GM18508 (cell line): ENCODE data around the gene MBOAT1.
"Not testable (repeated sequence)": the region's sequence is repeated elsewhere in the genome, so short reads cannot be mapped to it uniquely, and the experiment has no call there.

Source experiments
- ATAC-seq: cut with Tn5 transposase; IDR thresholded peaks from one replicate; pipeline ENCODE4 v1.9.1; 2021; ENCODE audit warnings: moderate number of reproducible peaks; ENCODE audit not compliant: insufficient read depth, unreplicated experiment

MBOAT1 gene

DNA sequence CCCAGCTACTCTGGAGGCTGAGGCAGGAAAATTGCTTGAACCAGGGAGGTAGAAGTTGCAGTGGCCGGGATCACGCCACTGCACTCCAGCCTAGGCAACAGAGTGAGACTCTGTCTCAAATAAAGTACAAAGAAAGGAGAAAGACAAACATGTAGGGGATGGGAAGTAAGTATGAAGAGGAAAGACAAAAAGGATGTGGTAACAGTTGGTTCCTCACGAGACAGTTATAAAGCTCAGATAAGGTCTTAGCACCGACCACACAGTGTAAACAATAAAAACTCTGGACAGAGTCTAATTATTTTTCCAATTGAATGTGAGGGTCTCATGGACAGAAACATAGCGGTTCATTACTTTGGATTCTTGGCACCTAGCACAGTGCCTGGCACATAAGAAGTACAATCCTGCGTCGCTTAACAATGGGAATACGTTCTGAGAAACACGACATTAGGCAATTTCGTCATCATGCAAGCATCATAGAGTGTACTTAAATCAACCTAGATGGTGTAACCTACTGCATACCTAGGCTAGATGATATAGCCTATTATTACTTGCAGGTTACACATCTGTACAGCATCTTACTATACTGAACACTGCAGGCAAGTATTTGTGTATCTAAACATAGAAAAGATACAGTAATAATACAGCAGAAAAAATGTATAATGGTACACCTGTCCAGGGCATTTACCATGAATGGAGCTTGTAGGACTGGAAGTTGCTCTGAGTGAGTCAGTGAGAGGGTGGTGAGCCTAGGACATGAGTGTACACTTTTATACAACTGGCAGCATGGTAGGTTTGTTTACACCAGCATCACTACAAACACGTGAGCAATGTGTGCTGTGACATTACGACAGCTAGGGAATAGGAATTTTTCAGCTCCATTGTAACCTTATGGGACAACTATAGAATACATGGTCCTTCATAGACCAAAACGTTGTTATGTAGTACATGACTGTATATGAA, 38.2 kb downstream of the MBOAT1 start:
- peak; percentile 71 for ATAC-seq

DNA sequence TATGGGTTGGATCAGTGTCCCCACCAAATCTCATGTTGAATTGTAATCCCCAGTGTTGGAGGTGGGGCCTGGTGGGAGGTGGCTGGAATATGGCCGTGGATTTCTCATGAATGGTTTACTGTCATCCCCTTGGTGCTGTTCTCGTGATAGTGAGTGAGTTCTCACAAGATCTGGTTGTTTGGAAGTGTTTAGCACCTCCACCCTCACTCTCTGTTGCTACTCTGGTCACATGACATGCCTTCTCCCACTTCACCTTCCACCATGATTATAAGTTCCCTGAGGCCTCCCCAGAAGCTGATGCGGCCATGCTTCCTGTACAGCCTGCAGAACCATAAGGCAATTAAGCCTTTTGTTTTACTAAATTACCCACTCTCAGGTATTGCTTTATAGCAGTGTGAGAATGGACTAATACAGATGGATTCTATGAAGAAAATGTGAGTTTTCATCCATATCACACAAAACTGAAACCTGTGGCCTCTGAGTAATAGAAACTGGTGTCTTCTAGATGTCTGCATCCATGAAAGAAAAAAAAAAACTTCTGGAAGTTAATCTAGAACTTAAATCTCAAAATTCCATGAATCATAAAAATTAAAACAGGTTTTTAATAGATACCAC, 39.3 kb downstream of the MBOAT1 start:
- ATAC-seq: no peak

DNA sequence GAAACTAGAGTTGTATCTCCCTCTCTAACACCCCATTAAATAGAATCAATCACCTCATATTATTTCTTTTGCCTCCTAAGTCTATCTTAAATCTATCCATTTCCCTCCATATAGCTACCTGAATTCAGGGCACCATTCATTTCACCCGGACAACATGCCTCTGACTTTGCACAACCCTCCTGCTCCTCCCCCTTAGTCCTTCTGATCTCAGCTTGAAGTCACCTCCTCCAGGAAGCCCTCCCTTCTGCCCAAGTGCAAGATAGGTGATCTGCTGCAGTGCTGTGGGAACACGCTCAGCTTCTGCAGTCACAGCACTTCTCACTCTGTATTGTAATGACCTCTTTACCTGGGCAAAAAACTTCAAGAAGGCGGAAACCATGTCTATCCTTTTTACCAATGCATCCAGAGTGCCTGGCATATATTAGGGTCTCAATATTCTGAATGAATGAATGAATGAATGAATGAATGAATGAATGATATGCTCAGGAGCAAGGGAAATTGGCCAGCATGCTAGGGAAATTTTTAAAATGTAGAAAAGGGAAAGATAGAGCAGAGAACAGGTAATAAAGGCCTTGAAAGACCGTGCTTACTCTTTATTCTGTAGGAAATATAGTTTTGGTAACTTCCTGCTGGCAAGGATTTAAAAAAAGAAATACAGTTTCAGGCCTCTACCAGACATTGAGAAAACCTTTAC, 41.7 kb downstream of the MBOAT1 start:
- no peak for ATAC-seq

DNA sequence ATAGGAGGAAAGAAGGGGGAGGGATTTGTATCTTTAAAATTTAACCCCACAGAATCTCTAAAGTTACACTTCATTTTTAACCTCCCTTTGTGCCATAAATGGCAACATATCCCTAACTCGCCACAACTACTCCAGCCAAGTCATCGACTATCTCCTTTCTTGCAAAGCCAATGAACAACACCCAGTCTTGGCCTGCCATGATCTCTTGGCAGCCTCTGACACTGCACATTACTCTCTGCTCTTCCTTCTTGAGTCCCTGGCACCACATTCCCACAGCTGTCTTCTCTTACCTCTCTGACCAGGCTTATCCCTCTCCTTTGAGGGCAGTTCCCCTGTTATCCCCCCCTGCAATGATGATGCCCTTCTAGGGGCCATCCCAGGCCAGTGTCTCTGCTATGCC, 42.5 kb downstream of the MBOAT1 start:
- no peak for ATAC-seq

DNA sequence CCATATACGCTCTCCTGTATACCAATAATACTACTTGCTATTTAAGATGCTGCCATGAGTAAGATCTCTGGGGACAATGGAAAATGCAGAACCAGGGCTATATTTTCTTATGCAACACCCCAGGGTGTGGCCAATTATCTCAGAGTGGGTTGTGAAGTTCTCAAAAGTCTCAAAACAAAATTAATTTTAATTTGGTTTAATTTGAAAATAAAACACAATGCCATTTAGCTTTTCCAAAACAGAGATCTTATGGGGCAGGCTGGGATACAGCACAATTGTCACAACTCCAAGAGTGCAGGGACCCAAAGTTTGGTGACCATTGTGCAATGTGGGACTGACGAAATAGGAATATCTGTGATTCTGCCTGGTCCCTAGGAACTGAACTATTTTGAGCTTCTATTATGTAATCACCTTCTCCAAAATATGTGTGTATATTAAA, 43.1 kb downstream of the MBOAT1 start:
- ATAC-seq: no peak

DNA sequence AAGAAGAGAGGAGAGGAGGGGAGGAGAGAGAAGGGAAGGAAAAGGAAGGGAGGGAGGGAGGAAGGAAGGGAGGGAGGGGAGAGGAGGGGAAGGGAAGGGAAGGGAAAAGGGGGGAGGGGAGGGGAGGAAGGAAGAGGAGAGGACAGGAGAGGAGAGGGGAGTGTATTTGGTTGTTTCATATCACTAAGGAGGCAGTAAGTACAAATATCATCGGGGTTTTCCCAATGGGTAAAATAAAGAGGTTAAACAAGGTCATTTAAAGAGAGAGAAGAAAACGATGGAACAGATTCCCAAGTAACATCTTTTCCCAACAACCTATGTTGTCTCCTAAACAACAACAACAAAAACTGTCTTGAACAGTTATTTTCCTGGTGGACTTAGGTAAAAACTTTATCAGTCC, 43.6 kb downstream of the MBOAT1 start:
- ATAC-seq: no peak

DNA sequence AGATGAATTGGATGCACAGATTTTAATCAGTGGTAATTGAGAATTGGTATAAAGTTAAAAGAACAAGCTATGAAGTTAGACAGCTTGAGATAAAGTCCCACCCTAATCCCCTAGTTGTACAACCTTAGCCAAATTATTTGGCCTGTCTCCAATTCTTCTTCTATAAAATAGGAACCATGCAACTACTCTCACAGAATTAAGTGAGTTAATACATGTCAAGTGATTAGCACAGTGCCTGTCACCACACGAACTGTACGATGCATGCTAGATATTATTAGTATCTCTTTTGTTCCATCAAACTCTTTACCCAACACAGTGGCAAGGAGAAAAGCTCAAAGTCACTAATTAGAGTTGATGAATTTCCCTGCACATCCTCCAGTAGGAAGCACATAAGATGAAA, 44.7 kb downstream of the MBOAT1 start:
- ATAC-seq: no peak

DNA sequence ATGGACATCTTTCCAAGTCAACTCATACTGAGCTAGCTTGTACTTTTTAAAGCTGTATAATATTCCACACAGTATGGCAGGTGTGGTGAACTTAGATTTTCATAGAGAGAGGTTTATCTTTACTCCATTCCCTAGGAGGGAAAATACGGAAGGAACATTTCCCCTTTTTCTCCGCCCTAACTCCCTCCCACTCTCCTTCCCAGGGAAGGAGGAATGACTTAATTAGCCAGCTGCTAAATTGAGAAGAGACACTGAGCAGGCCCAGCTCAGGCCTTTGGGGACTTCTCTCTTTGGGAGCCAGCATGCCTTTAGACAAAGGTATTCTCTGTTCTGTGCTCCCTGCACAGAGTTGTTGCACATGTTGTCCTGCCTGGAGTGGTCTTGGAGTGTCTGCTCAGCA, 46.1 kb downstream of the MBOAT1 start:
- no peak for ATAC-seq

DNA sequence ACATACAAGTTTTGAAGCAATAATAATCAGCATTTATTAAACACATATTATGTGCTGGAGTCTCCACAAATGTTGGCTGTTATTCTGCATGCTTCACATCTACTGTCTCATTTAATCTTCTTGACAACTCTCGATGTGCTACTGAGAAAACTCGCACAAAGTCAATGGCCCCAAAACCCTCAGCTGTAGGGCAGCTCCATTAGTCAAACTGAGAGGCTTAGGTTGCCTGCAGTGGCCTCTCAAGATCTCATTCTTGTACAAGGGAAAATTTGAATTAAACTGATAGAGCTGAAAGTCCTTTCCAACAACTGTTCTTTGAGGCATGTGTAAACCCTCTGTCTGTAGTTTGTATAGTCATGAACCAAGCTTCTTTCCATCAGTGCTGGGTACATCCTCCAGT, 49.8 kb downstream of the MBOAT1 start:
- ATAC-seq: no peak

DNA sequence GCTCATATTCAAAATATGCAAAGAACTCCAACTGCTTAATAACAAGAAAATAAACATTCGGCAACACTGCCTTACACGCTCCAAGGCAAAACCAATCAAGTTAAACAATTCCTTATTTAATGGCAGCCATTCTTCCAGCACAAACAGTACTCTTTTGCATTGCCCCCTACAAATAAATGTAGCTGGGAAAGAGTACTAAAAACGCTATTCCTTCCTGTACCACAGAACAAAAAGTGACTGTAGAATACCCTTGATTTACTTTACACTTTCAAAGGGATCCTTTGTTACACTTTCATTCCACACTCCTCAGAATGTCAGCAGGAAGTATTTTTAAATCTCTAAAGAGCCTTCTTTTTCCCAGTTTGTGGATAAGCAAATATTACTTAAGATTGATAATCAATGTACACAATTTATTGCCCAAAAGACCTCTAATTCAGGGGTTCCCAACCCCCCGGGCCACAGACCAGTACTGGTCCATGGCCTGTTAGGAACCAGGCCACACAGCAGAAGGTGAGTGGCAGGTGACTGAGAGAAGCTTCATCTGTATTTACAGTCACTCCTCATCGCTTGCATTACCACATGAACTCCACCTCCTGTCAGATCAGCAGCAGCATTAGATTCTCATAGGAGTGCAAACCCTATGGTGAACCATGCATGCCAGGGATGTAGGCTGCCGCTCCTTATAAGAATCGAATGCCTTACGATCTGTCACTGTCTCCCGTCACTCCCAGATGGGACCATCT, 51.6 kb downstream of the MBOAT1 start:
- no peak for ATAC-seq

DNA sequence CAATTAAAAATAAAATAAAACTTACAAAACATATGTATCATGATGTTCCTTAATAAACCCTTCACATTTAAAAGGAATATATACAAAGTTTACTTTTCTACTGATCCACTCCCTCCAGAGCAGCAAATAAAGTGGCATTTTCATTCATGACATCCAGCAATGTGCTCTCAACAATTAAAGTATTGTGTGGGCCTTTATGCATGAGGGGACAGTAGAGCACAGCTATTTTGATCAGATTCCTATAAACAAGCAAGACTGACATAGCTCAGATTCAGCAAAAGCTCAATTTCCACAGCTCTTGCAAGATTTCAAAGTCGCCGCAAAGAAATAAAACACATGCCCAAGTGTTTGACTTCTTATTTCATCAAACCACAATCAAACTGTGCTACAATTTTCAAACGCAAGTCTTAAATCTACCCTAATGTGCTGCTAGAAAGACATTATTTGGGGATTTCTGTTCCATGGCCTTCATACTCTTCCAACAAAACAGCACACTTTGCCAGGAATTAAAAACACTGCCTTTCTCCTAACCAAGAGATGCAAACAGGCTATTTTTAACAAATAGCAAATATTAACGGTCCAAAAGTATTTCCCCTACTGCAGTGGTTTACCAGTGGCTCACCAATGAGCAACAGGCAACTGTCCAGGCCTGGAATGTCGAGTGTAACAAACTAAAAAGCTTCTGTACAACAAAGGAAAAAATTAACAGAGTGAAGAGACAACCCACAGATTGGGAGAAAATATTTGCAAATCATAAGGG, 52.3 kb downstream of the MBOAT1 start:
- no peak for ATAC-seq

DNA sequence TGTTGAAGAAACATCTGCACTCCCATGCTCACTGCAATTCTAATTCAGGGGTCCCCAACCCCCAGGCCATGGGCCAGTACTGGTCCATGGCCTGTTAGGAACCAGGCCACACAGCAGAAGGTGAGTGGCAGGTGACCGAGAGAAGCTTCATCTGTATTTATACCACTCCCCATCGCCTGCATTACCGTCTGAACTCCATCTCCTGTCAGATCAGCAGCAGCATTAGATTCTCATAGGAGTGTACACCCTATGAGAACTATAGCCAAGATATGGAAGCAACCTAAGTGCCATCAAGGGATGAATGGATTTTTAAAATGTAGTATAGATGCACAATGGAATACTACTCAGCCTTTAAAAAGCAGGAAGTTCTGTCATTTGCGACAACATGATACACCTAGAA, 53.2 kb downstream of the MBOAT1 start:
- no peak for ATAC-seq

DNA sequence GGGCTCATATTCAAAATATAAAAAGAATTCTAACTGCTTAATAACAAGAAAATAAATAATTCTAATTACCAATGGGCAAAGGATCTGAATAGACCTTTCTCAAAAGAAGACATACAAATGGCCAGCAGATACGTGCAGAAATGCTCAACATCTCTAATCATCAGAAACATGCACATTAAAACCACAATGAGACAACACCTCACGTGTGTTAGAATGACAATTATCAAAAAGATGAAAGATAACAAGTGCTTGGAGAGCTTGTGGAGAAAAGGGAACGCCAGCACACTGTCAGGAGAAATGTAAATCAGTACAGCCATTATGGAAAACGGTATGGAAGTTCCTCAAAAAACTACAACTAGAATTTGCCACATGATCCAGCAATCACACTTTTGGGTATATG, 53.6 kb downstream of the MBOAT1 start:
- no peak for ATAC-seq

DNA sequence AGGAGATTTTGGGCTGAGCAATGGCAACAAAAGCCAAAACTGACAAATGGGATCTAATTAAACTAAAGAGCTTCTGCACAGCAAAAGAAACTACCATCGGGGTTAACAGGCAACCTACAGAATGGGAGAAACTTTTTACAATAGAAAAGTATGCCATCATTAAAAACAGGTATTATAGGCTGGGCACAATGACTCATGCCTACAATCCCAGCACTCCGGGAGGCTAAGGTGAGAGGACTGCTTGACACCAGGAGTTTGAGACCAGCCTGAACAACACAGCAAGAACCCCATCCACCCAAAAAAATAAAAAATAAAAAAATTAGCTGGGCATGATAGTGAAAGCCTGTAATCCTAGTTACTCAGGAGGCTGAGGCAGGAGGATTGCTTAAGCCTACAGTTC, 55.4 kb downstream of the MBOAT1 start:
- no peak for ATAC-seq

DNA sequence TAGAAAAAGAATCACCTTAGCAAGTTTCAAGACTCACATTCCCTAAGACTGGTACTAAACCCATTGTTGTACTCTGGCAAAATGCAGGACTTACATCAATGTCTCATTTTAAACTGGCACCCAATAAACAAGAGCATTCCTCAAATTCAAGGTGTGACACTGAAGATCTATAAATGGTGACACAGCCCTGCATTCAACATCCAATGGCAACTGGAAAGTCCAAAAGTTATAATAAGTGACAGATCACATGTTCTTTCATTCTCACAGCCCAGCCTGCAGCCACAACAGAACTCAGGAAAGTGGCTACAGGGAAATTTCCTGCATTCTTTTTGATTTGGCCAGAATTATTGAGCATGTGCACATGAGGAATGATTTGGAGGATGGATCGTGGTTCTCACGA, 57.5 kb downstream of the MBOAT1 start:
- ATAC-seq: no peak

DNA sequence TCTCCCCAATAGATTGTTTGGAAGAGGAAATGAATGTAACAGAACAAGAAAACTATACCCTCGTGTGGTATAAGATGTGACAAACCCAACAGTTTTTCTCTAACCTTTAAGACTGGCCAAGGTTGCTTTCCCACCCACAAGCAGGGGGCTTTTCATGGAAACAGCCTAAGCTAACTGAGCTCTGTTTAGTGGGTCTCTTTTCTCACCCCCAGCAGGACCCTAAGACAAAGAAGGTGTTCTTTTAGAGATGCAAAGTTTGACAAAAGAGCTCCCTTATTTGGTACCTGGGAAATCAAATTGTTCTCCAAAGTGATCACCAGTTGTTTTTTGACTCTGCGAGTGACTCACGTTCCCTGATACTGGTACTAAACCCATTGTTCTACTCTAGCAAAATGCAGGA, 59.1 kb downstream of the MBOAT1 start:
- no peak for ATAC-seq

DNA sequence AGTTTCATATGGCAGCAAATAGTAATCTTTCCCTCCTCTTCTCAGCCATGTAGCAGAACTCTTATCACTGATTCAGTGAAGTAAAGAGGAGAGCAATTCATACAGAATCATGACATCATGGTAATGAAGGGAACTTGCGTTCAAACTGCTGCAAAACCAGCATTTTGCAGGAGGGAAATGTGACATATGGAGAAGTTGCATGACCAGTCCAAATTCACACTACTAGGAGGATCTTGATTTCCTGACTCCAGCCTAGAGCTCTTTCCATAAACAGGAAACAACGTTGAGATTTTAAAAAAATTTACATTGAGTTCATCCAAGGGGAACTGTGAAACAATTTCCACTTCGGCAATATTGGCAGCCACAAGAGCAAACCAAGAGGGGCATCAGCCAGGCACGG, 63.8 kb downstream of the MBOAT1 start:
- ATAC-seq: no peak

DNA sequence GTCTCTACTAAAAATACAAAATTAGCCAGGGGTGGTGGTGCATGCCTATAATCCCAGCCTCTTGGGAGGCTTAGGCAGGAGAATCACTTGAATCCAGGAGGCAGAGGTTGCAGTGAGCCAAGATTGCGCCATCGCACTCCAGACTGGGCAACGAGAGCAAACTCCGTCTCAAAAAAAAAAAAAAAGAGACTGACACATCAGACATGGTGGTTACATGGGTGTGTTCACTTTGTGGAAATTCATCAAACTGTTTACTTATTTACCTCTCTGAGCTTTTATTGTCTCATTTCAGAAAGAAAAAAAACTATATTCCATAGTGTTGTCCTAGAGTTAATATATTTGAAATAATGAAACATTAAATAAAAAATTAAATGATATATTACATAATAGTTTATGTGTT, 64.8 kb downstream of the MBOAT1 start:
- no peak for ATAC-seq

DNA sequence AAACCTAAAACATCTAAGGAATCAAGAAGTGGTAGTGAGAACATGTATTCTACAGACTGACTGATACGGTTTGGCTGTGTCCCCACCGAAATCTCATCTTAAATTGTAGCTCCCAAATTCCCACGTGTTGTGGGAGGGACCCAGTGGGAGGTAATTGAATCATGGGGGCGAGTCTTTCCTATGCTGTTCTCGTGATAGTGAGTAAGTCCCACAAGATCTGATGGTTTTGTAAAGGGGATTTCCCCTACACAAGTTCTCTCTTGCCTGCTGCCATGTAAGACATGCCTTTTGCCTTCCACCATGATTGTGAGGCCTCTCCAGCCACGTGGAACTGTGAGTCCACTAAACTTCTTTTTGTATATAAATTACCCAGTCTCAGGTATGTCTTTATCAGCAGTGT, 65.4 kb downstream of the MBOAT1 start:
- ATAC-seq: not testable (repeated sequence)

DNA sequence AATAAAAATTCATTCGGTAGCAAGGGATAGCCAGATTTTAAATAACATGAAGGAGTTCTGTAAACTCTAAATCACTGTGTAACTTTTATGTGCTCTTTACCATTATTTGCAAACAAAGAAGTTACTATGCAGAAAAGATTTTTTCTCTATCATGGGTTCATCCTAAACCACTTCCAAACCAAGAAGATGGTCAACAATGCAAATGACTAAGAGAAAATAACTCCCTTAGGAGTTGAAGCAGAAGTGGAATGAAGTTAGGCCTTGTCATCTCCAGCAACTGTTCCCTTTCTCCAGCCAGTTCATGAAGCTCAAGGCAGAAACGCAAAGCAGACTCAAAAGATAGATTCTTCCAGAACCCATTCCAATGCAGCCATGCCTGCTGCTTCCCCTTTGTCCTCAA, 66.0 kb downstream of the MBOAT1 start:
- ATAC-seq: no peak
